ENCODE measurements around the gene ATG101. TPM values are rescaled to one million over a fixed set of nuclear protein-coding genes. Genes with fewer than 3 reads are reported as not detected.
A peak's percentile ranks its signal among the peaks of the same experiment; 100 is the strongest.

ATG101 gene
- total and polyA plus RNA-seq, 2 of the 13 experiments (the other 11 are each of a cell fraction or from before 2014, with no cell fraction given): 58.2 to 67.7 TPM

- DNase-seq (ENCODE audit: low spot score) (no peak), FAIRE-seq (no peak), ATAC-seq (no peak)
- BruUV-seq (replicated peaks): no TSS peak
- H3K4me2 ChIP-seq (ENCODE audit: low read depth, low read length): peak overlapping the region; percentile 100; the same call in 1 of the 2 replicates
- 91% methylated on average over 5 of the region's 5 CpGs for WGBS (ENCODE audit: low lambda C conversion rate)
- peak overlapping the region; percentile 93; the same call in 1 of the 2 replicates for H3K9ac ChIP-seq (ENCODE audit: insufficient read depth, low read depth, low read length)
- H3K27me3 ChIP-seq (ENCODE audit: control insufficient read depth in 1 of 2, insufficient read depth in 2 of 2, low read length in 2 of 2): no peaks in the 10 kb centered on the region; a peak in 1 of 5 replicates
- peaks cover 7% of the 10 kb centered on the region; the same call in 1 of the 2 replicates for H4K20me1 ChIP-seq (ENCODE audit: insufficient read depth, low read length)
- no peak overlapping the region for H2AFZ ChIP-seq (ENCODE audit: low read length)
- H3K4me3 ChIP-seq (replicated peaks in 1 of 3; ENCODE audit: insufficient read depth in 1 of 3, low read depth in 2 of 3, low read length in 3 of 3): no peak overlapping the region; a peak in 2 of 6 replicates
- in situ Hi-C loops (cut with HindIII; ENCODE audit: extremely low pct_ligation_motif_present, low pct_unique_long_range_greater_than_20kb) (no loop called here), intact Hi-C loops (cut with micrococcal nuclease; ENCODE audit: unreplicated experiment) (loop anchor here (2.0 kb wide), 2 partner anchors 13 to 21 kb away; no protein-coding TSS in a partner anchor)
- H3K4me1 ChIP-seq (ENCODE audit: insufficient read depth, low read length): peaks cover 62% of the 10 kb centered on the region
- H3K36me3 ChIP-seq (replicated peaks in 1 of 2; ENCODE audit: control insufficient read depth in 1 of 2, insufficient read depth in 2 of 2, low read length in 2 of 2): peaks cover 1 to 9% of the 10 kb centered on the region in 2 experiments; a peak in 2 of 5 replicates
- H3K27ac ChIP-seq (ENCODE audit: extremely low read length, insufficient read depth, low read length): no peak overlapping the region
- peaks cover 21% of the 10 kb centered on the region for H3K79me2 ChIP-seq (ENCODE audit: insufficient read depth, low read length)
- H3K9me3 ChIP-seq (ENCODE audit: low read length): no peaks in the 10 kb centered on the region
- ChIA-PET CTCF (ENCODE audit: low intra/inter-chr PET ratio, low total read pairs) (no interaction called here), POLR2A (interaction anchor here (2.4 kb wide), 1 partner anchor 17 kb away, joined by 34 read pairs; no protein-coding TSS in a partner anchor)
- TF ChIP-seq ZNF589 (CRISPR knock-in tag; conservative IDR thresholded peaks at IDR 0.05) (no peak), MYC (CRISPR knock-in tag; IDR thresholded peaks at IDR 0.05; ENCODE audit: borderline replicate concordance) (no peak), UBTF (CRISPR knock-in tag; IDR thresholded peaks at IDR 0.05) (no peak), ATF7 (IDR thresholded peaks at IDR 0.05) (no peak), ATF7 (CRISPR knock-in tag; IDR thresholded peaks at IDR 0.05) (no peak), ZNF609 (CRISPR knock-in tag; IDR thresholded peaks at IDR 0.05; ENCODE audit: borderline replicate concordance) (no peak), ARNT2 (CRISPR knock-in tag; IDR thresholded peaks at IDR 0.05; ENCODE audit: low read depth) (no peak), ZNF670 (CRISPR knock-in tag; IDR thresholded peaks at IDR 0.05; ENCODE audit: borderline replicate concordance) (no peak), ZNF276 (CRISPR knock-in tag; IDR thresholded peaks at IDR 0.05; ENCODE audit: low read depth) (no peak), ZNF775 (CRISPR knock-in tag; IDR thresholded peaks at IDR 0.05; ENCODE audit: borderline replicate concordance) (no peak), NFIC (IDR thresholded peaks at IDR 0.05; ENCODE audit: low read length) (no peak), STAT6 (CRISPR knock-in tag; IDR thresholded peaks at IDR 0.05; ENCODE audit: borderline replicate concordance) (no peak)
Measured at GRCh38 chr12:52049688-52050087, 20.1 kb upstream of the ATG101 start.

All from HepG2 (cell line).